Epithelial cell of esophagus (primary cell): ENCODE measurements around the gene CFAP206.

Source experiments
- DNase-seq: peaks from one replicate; pipeline ENCODE4 v3.0.0; 2010; ENCODE audit warnings: low read depth
- H3K4me3 ChIP-seq: 2 replicates; pipeline ENCODE4 v1.5.1; 2011; ENCODE audit warnings: mild to moderate bottlenecking, low read length, control low read depth
- CTCF ChIP-seq: IDR thresholded peaks from 2 replicates; pipeline ENCODE4 v1.5.1; 2011; ENCODE audit warnings: low read depth, mild to moderate bottlenecking, low read length, control low read depth, inconsistent platforms; ENCODE audit not compliant: insufficient read depth; ENCODE audit errors: missing control alignments

Gene CFAP206

GRCh38 chr6:87444362-87444761 lies 36.6 kb downstream of the CFAP206 start:
- H3K4me3 ChIP-seq = no peak overlapping the region

GRCh38 chr6:87465051-87465450 lies 57.3 kb downstream of the CFAP206 start:
- DNase-seq = no peak
- H3K4me3 ChIP-seq = no peak overlapping the region
- TF ChIP-seq CTCF = no peak

More at GRCh38 chr6:87444362-87444761, 36.6 kb downstream of the CFAP206 start:
- no peak for DNase-seq
- no peak for TF ChIP-seq CTCF

- peak within 1 kb of the TSS; percentile 78 for H3K4me3 ChIP-seq
- no peak for TF ChIP-seq CTCF
- peak; percentile 84 for DNase-seq
These were observed 65.0 kb downstream of the CFAP206 start, which contains the start of gene SLC35A1 for GRCh38 chr6:87472525-87473418. TSS of gene SLC35A1 (plus strand) at chr6:87472974. CDS start at chr6:87473004, 30 bp downstream.

- DNase-seq = peak; percentile 71
- TF ChIP-seq CTCF = no peak
- H3K4me3 ChIP-seq = peak overlapping the region; percentile 78
These were observed 65.7 kb downstream of the CFAP206 start for GRCh38 chr6:87473419-87473903.

GRCh38 chr6:87481931-87482330 lies 74.2 kb downstream of the CFAP206 start:
- H3K4me3 ChIP-seq = no peak overlapping the region
- TF ChIP-seq CTCF = no peak
- DNase-seq = no peak

- DNase-seq = no peak
- no peak overlapping the region for H3K4me3 ChIP-seq
- no peak for TF ChIP-seq CTCF
These were observed 74.6 kb downstream of the CFAP206 start for GRCh38 chr6:87482366-87482765.

- TF ChIP-seq CTCF = no peak
- no peak overlapping the region for H3K4me3 ChIP-seq
- DNase-seq = peak; percentile 46
These were observed 76.2 kb downstream of the CFAP206 start for GRCh38 chr6:87483929-87484328.
